ENCODE results near the gene PFAS. TPM values are rescaled to one million over a fixed set of nuclear protein-coding genes. Genes with fewer than 3 reads are reported as not detected.

PFAS gene
- total RNA-seq, 1 donor from 2014 or later: 64.6 TPM

DNA sequence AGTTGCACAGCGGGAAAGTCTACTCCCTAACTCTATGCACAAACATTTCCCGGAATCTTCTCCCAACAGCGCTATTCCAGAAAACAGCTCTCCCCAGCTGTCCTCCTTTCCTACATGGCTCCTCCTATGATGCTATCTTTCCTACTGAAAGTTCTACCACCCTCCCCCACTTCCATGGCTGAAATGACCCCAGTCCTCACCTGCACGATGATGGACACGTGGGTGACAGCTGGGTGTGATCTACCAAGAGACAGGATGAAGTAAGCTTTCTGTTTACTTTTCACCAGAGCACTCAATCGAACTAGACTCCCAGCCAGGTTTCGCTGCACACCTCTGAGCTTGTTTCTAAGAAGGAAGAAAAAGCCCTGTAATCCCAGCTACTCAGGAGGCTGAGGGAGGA lies 11.9 kb upstream of the PFAS start:
- H3K4me1 Mint-ChIP-seq: no peaks in the 10 kb centered on the region
- no peaks in the 10 kb centered on the region for H3K27me3 ChIP-seq
- no peak for DNase-seq (ENCODE audit: low spot score)
- H3K9me3 Mint-ChIP-seq: no peaks in the 10 kb centered on the region
- H3K27ac ChIP-seq: no peak overlapping the region
- H4K20me1 ChIP-seq (ENCODE audit: low read depth): no peaks in the 10 kb centered on the region
- TF ChIP-seq, protein P1, sequence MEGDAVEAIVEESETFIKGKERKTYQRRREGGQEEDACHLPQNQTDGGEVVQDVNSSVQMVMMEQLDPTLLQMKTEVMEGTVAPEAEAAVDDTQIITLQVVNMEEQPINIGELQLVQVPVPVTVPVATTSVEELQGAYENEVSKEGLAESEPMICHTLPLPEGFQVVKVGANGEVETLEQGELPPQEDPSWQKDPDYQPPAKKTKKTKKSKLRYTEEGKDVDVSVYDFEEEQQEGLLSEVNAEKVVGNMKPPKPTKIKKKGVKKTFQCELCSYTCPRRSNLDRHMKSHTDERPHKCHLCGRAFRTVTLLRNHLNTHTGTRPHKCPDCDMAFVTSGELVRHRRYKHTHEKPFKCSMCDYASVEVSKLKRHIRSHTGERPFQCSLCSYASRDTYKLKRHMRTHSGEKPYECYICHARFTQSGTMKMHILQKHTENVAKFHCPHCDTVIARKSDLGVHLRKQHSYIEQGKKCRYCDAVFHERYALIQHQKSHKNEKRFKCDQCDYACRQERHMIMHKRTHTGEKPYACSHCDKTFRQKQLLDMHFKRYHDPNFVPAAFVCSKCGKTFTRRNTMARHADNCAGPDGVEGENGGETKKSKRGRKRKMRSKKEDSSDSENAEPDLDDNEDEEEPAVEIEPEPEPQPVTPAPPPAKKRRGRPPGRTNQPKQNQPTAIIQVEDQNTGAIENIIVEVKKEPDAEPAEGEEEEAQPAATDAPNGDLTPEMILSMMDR (IDR thresholded peaks at IDR 0.05): no peak
- TF ChIP-seq EZH2phosphoT487 (IDR thresholded peaks at IDR 0.05): no peak
- no peak for TF ChIP-seq EZH2 (IDR thresholded peaks at IDR 0.05)
- H3K79me2 ChIP-seq (ENCODE audit: low read depth): no peaks in the 10 kb centered on the region
- no peaks in the 10 kb centered on the region for H3F3A ChIP-seq (ENCODE audit: low read depth)
- no peak overlapping the region for H3K4me3 ChIP-seq
- H3K36me3 ChIP-seq: no peaks in the 10 kb centered on the region
- H3K9ac ChIP-seq: no peak overlapping the region
- H3K27me3 Mint-ChIP-seq (ENCODE audit: insufficient read depth, low read depth): no peaks in the 10 kb centered on the region
- no peak overlapping the region for H3K27ac Mint-ChIP-seq
- no peak overlapping the region for H3K4me2 ChIP-seq
- H3K9me3 ChIP-seq (ENCODE audit: low read depth): no peaks in the 10 kb centered on the region
- H3K36me3 Mint-ChIP-seq: peaks cover 22% of the 10 kb centered on the region
- no peaks in the 10 kb centered on the region for H3K4me1 ChIP-seq
- H2AFZ ChIP-seq (replicated peaks): no peak overlapping the region
- no peak overlapping the region for H3K4me3 Mint-ChIP-seq

GRCh38 chr17:8237886-8238285 lies 11.2 kb upstream of the PFAS start:
- H3K4me3 Mint-ChIP-seq: no peak overlapping the region
- no peaks in the 10 kb centered on the region for H3K27me3 Mint-ChIP-seq (ENCODE audit: insufficient read depth, low read depth)
- Histone ChIP-seq H2AFZ (replicated peaks) (no peak overlapping the region), H3K4me3 (no peak overlapping the region), H3K9me3 (ENCODE audit: low read depth) (no peaks in the 10 kb centered on the region), H3K79me2 (ENCODE audit: low read depth) (peaks cover 3% of the 10 kb centered on the region), H3K4me1 (no peaks in the 10 kb centered on the region), H3K36me3 (no peaks in the 10 kb centered on the region), H3K9ac (no peak overlapping the region), H3K4me2 (no peak overlapping the region), H4K20me1 (ENCODE audit: low read depth) (no peaks in the 10 kb centered on the region), H3K27ac (no peak overlapping the region), H3F3A (ENCODE audit: low read depth) (no peaks in the 10 kb centered on the region), H3K27me3 (no peaks in the 10 kb centered on the region)
- H3K9me3 Mint-ChIP-seq: no peaks in the 10 kb centered on the region
- peaks cover 19% of the 10 kb centered on the region for H3K36me3 Mint-ChIP-seq
- no peak for DNase-seq (ENCODE audit: low spot score)
- no peak for TF ChIP-seq EZH2phosphoT487 (IDR thresholded peaks at IDR 0.05)
- TF ChIP-seq, protein P1 (IDR thresholded peaks at IDR 0.05): no peak
- TF ChIP-seq EZH2 (IDR thresholded peaks at IDR 0.05): no peak
- no peak overlapping the region for H3K27ac Mint-ChIP-seq
- no peaks in the 10 kb centered on the region for H3K4me1 Mint-ChIP-seq

GRCh38 chr17:8243827-8244226 lies 5.3 kb upstream of the PFAS start:
- H3K27me3 ChIP-seq: no peaks in the 10 kb centered on the region
- Mint-ChIP-seq H3K36me3 (peaks cover 11% of the 10 kb centered on the region), H3K27me3 (ENCODE audit: insufficient read depth, low read depth) (peaks cover 13% of the 10 kb centered on the region), H3K27ac (no peak overlapping the region), H3K4me1 (peaks cover 6% of the 10 kb centered on the region), H3K4me3 (no peak overlapping the region), H3K9me3 (no peaks in the 10 kb centered on the region)
- H4K20me1 ChIP-seq (ENCODE audit: low read depth): no peaks in the 10 kb centered on the region
- no peak overlapping the region for H3K27ac ChIP-seq
- no peak overlapping the region for H3K4me2 ChIP-seq
- no peak overlapping the region for H2AFZ ChIP-seq (replicated peaks)
- no peak overlapping the region for H3K9ac ChIP-seq
- no peaks in the 10 kb centered on the region for H3K9me3 ChIP-seq (ENCODE audit: low read depth)
- TF ChIP-seq EZH2 (IDR thresholded peaks at IDR 0.05) (no peak), EZH2phosphoT487 (IDR thresholded peaks at IDR 0.05) (no peak)
- TF ChIP-seq, protein P1 (IDR thresholded peaks at IDR 0.05): no peak
- DNase-seq (ENCODE audit: low spot score): no peak
- H3K36me3 ChIP-seq: no peaks in the 10 kb centered on the region
- H3K4me1 ChIP-seq: no peaks in the 10 kb centered on the region
- H3K4me3 ChIP-seq: no peak overlapping the region
- peaks cover 46% of the 10 kb centered on the region for H3K79me2 ChIP-seq (ENCODE audit: low read depth)
- peaks cover 25% of the 10 kb centered on the region for H3F3A ChIP-seq (ENCODE audit: low read depth)

All from neural progenitor cell (in vitro differentiated cells).